ENCODE data around the gene DEF6.
A peak's percentile ranks its signal among the peaks of the same experiment; 100 is the strongest.

Gene DEF6, protein sequence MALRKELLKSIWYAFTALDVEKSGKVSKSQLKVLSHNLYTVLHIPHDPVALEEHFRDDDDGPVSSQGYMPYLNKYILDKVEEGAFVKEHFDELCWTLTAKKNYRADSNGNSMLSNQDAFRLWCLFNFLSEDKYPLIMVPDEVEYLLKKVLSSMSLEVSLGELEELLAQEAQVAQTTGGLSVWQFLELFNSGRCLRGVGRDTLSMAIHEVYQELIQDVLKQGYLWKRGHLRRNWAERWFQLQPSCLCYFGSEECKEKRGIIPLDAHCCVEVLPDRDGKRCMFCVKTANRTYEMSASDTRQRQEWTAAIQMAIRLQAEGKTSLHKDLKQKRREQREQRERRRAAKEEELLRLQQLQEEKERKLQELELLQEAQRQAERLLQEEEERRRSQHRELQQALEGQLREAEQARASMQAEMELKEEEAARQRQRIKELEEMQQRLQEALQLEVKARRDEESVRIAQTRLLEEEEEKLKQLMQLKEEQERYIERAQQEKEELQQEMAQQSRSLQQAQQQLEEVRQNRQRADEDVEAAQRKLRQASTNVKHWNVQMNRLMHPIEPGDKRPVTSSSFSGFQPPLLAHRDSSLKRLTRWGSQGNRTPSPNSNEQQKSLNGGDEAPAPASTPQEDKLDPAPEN

GRCh38 chr6:35297601-35298481 is at the start of gene DEF6:
Gene DEF6 (plus strand): TSS chr6:35297818. CDS start chr6:35297857, 39 bp downstream.
- DNase-seq (ENCODE audit: low spot score): peak; percentile 66

- no peak for DNase-seq (ENCODE audit: low spot score)
Observed at GRCh38 chr6:35248300-35248699, 49.3 kb upstream of the DEF6 start.

GRCh38 chr6:35248965-35249364 is 48.7 kb upstream of the DEF6 start:
- DNase-seq (ENCODE audit: low spot score): no peak

DNA sequence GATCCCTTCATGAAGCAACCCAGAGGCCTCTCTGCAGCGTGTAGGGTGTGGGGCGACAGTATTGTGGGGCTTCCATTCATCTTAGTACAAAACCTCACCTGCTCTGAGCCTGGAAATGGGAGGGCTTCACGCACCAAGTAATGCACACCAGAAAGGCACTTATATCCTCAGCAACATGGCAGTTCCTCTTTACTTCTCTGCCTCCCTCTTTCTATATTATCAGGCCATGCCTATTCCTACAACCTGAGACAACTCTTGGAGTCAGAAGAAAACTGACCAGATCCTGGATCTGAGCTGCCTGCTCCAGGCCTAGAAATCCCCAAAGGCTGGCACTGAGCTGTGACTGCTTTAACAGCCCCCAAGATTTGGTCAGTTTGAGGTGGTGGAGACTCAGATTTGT is 45.7 kb upstream of the DEF6 start:
- no peak for DNase-seq (ENCODE audit: low spot score)

DNA sequence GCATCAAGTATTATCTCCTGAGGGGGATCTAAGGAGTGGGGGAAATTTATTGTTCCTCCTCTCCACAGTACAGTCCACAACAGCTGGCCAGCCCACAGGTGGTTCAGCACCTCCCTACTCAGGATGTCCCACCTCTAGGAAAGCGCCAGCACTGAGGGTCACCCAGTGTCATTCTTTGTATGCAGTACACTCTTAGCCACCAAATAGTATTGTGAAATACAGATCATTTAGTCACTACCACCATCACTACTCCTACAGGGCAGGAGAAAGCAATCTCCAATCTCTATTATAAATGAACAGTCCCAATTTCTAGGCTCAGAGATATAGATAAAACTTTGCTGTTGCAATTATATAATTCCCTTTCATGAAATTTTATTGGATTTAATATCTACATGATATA is 44.4 kb upstream of the DEF6 start:
- no peak for DNase-seq (ENCODE audit: low spot score)

DNA sequence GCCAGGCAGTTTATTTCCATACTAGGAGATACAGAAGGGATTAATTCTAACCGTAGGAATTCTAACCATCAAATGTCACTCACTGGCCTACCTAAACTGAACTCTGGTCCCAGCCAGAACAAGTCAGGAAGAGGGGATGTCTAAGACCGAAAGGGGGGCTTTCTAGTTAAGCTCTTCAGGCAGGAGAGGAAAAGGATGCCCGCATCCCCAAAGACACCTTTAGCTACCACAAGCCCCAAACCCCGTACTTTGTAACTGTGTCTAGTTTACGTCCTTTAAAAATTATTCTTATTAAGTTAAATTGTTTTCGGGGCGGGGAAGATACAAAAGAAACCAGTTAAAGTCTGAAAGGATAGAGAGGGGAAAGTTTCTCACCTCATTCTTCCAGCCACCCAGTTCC is 39.3 kb upstream of the DEF6 start:
- no peak for DNase-seq (ENCODE audit: low spot score)

GRCh38 chr6:35258858-35259193 is 38.8 kb upstream of the DEF6 start:
- DNase-seq (ENCODE audit: low spot score): peak; percentile 65

DNA sequence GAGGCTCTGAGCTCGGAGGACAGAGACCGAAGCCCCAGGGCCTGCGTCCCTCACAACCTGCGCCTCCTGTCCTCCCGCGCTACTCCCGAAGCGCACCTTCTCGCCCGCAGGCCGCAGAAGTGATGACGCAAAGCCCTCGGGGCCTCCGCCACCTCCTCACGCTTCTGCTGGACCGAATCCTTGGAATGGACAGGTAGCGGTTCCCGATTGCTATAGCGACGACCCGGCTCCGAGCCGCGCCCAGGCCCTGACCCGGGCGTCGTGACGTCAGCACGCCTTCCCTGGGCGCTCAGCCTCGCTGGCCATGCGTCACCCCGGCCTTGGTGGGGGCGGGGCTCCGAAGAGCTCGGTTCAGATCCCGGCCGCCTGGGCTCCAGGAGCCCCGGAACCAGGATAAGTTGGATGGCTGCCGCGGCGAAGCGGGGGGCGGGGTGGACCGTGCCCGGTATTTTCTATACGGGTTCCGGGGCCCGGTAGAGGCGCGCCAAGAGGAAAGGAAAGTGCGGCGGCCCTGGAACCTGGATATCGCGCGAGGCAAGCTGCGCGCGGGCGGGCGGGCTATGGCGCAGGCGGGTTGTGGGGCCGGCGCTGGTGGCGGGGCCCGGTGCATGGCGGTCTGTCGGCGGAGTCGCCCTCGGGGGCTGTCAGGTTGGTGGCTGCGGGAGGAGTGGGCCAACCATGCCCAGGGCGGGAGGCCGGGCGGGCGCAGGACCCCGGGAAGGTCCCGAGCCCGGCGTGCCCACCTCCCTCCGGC is 38.2 kb upstream of the DEF6 start, which contains the start of gene ZNF76:
ZNF76 (plus strand) TSS at position 542 of the 754 bp plus-strand sequence. CDS start 21,417 bp downstream, outside the sequence.
- peak; percentile 100 for DNase-seq (ENCODE audit: low spot score)

GRCh38 chr6:35259948-35260590 is 37.5 kb upstream of the DEF6 start:
- peak; percentile 82 for DNase-seq (ENCODE audit: low spot score)

DNA sequence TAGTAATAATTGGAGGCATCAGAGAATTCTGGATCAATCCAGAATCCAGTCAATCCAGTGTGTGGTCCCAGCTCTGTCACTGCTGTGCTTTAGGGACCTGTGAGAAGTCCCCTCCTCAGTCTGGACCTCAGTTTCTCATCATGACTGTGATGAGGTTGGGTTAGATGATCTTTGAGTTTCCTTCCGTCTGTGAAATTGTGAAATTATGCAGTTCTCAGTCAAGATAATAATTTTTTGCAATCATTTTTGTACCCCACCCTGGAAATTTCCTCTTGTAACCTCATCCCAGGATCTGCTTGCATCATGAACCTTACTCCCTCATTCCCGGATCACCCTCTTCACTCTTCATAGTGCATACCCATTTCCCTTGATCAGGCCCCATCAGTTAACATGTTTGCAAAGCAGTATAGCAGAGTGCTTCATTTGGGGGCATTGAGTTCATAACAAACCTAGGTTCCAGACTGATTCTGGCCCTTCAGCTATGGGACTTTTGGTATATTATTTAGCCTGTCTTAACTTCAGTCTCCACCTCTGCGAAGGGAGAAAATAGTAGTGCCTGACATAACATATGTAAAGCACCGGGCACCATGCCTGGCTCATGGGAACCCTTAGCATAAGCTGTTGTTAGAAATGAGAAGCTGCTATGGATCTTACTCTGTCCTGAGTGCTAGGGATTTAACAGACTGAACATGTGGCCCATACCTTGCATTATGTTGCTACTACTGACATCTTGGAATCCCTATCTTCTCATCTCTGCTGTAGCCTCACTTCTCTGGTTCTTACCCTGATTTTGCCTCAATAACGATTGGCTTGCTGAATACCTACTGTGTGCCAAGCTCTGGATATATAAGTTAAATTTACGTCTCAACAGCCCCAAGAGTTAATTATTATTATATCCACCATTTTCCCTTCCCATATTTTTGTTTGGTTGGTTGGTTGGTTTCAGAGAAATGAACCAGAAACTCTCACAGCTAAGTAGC is 36.7 kb upstream of the DEF6 start:
- DNase-seq (ENCODE audit: low spot score): no peak

DNA sequence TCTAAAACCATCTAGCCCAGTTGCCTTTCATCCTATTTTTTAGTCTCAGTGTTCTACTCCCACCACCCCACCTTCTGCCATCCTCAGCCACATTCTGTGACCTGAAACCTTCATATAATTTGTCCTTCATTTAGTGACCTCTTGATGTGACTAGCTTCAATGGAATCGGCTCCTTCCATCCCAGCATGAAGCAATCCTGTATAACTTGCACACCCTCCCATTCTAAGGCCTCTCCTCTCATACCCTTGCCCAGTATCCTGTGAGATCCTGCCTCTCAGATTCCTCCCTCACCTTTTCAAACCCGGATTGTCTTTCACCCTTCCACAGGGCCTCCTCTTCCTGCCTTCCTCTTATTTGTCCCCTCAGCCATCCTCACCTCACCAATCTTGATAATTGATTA is 35.0 kb upstream of the DEF6 start:
- DNase-seq (ENCODE audit: low spot score): peak; percentile 42

GRCh38 chr6:35264550-35265274 is 32.9 kb upstream of the DEF6 start:
- no peak for DNase-seq (ENCODE audit: low spot score)

DNA sequence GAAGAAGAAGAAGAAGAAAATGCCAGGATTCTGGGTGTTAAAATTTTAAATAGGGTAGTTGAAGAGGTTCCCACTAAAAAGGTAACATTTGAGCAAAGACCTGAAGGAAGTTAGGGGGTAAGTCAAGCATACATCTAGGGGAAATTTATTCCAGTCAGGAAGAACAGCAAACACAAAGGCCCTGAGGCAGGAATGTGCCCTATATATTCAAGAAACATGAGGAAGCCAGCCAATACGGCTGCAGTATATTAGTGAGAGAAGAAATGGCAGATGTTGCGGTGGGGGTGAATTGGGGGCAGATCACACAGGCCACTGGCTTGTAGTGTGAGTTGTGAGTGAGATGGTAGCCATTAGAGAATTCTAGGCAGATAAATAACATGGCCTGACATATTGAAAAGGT is 32.1 kb upstream of the DEF6 start:
- DNase-seq (ENCODE audit: low spot score): no peak

DNA sequence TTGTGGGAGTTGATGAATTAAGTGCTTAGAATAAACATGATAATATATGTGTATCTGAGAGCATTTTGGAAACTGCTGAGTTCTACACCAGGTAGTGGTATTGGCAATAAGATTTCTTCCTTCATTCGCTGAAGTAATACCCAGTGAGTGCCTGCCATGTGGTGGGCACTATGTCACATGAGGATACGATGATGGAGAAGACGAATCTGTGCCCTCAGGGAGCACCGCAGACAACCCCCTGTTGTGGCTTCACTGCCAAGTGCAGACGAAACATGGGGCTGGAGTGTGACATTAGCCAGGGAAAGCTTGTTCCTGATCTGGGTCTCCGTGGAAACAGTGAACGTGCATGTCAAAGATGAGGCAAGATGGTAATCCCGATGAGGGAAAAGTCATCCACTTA is 30.2 kb upstream of the DEF6 start:
- DNase-seq (ENCODE audit: low spot score): no peak

DNA sequence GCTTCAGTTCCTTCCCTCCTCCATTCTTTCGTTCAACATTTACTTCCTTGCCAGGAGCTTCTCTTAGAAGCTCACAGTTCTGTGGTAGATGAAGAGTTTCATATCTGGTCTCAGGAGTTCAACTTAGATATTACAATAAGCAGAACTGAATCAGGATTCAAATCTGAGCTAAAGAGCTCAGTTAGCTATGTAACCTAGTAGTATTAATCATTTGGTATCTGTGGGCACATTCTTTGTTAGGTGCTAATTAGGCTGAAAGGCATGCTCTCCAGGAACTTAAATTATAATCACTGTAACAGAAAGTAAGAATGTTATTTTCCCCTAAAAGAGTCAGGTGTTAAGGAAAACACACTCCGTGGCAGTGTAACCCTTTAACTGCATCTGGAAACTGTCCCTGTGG is 29.7 kb upstream of the DEF6 start:
- no peak for DNase-seq (ENCODE audit: low spot score)

DNA sequence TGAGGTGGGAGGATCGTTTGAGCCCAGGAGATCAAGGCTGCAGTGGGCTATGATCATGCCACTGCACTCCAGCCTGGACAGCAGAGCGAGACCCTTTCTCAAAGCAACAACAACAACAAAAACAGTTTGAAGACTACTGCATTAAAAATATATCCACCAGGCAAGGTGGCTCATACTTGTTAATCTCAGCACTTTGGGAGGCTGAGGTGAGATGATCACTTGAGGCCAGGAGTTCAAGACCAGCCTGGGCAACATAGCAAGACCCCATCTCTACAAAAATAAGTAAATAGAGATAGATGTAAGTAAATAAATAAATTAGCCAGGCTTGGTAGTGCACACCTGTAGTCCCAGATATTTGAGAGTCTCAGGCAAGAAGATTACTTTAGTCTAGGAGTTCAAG is 25.6 kb upstream of the DEF6 start:
- DNase-seq (ENCODE audit: low spot score): no peak

GRCh38 chr6:35273822-35274559 is 23.6 kb upstream of the DEF6 start:
- DNase-seq (ENCODE audit: low spot score): no peak

DNA sequence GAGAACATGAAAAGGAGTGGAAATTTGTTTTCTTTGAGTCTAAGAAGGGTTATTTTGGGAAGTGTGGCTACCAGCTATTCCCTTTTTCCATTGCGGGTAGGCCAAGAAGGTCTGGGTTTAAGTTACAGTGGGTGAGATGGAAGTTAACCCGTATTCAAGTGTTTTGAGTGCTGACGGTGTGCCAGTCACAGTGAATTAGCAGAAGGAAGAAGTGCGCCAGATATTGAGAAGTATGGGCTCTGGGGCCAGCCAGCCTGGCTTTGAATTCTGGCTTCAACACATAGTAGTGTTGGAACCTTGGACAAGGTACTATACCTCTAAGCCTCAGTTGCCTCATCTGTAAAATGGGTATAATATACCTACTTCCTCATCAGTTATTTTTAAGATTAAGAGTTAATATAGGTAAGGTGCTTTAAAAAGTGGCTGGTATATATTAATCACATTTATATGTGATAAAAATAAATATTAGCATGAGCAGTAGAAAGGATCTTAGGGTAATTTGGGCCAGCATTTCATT is 21.8 kb upstream of the DEF6 start:
- no peak for DNase-seq (ENCODE audit: low spot score)

- no peak for DNase-seq (ENCODE audit: low spot score)
Observed at GRCh38 chr6:35278708-35279107, 18.9 kb upstream of the DEF6 start.

All from GM03348 (cell line).